ENCODE measurements around the gene TBX4. TPM values are rescaled to one million over a fixed set of nuclear protein-coding genes. Genes with fewer than 3 reads are reported as not detected.

TBX4 gene
- total RNA-seq, 1 experiment from 2014 or later = not detected

GRCh38 chr17:61469474-61469873, 17.3 kb downstream of the TBX4 start:
- no peak overlapping the region for H3K27ac Mint-ChIP-seq
- H2AFZ ChIP-seq (ENCODE audit: low read length) = no peak overlapping the region
- H3K9me3 Mint-ChIP-seq = no peaks in the 10 kb centered on the region; a peak in 1 of 5 replicates
- H3K27me3 Mint-ChIP-seq (ENCODE audit: low read depth) = peaks cover 53% of the 10 kb centered on the region
- H2BK12ac ChIP-seq (ENCODE audit: insufficient read length, low read depth, low read length) = no peak overlapping the region
- no peak overlapping the region for H2AK5ac ChIP-seq (ENCODE audit: insufficient read length, low read length)
- no peak overlapping the region for H3K14ac ChIP-seq (ENCODE audit: insufficient read depth, low read length)
- no peak overlapping the region for H2BK120ac ChIP-seq (ENCODE audit: low read depth, low read length, poor library complexity, severe bottlenecking)
- no peak overlapping the region for H2BK20ac ChIP-seq (ENCODE audit: low read depth, low read length, poor library complexity, severe bottlenecking)
- peaks cover 10% of the 10 kb centered on the region; the same call in 1 of the 2 replicates for H3K27me3 ChIP-seq (ENCODE audit: insufficient read depth, low read length)
- H3K18ac ChIP-seq (ENCODE audit: insufficient read length, low read depth, low read length) = no peak overlapping the region
- H3K4ac ChIP-seq (ENCODE audit: low read depth, low read length) = no peak overlapping the region
- no peak overlapping the region for H3K23ac ChIP-seq (ENCODE audit: insufficient read length, low read depth, low read length)
- no peak overlapping the region for H3T11ph ChIP-seq (ENCODE audit: low read length)
- no peak overlapping the region for H4K8ac ChIP-seq (replicated peaks; ENCODE audit: insufficient read length, low read depth, low read length)
- H2BK15ac ChIP-seq (ENCODE audit: low read depth, low read length) = no peak overlapping the region
- no peak for TF ChIP-seq CTCF (conservative IDR thresholded peaks at IDR 0.05)
- no peak overlapping the region for H3K9ac ChIP-seq (ENCODE audit: extremely low read depth, insufficient read length, low read length)
- DNase-seq = no peak
- H3K4me1 Mint-ChIP-seq = peaks cover 4 to 16% of the 10 kb centered on the region in 2 experiments
- no peaks in the 10 kb centered on the region for H3K23me2 ChIP-seq (ENCODE audit: insufficient read length, low read depth, low read length, poor library complexity, severe bottlenecking)
- H3K79me1 ChIP-seq (ENCODE audit: insufficient read depth, low read depth, low read length, poor library complexity, severe bottlenecking) = no peaks in the 10 kb centered on the region
- WGBS (ENCODE audit: extremely low coverage, insufficient read length, low lambda C conversion rate) = no CpG with 5 or more reads among the region's 6 CpGs
- H4K5ac ChIP-seq (ENCODE audit: insufficient read length, low read depth, low read length) = no peak overlapping the region
- H3K4me1 ChIP-seq (ENCODE audit: insufficient read depth, low read length) = no peaks in the 10 kb centered on the region; the same call in 1 of the 2 replicates
- H3K4me3 Mint-ChIP-seq = no peak overlapping the region
- H3K9me3 ChIP-seq (ENCODE audit: control insufficient read depth, low read depth, low read length) = no peaks in the 10 kb centered on the region
- no peak overlapping the region for H3K4me2 ChIP-seq (ENCODE audit: insufficient read depth, insufficient read length, low read length)
- H4K20me1 ChIP-seq (ENCODE audit: control insufficient read depth, insufficient read depth, insufficient read length) = no peaks in the 10 kb centered on the region
- no peak overlapping the region for H2BK5ac ChIP-seq (ENCODE audit: insufficient read length, low read length)
- H4K91ac ChIP-seq (ENCODE audit: insufficient read length, low read depth, low read length) = no peak overlapping the region
- H3K27ac ChIP-seq (ENCODE audit: insufficient read length, low read depth, low read length) = no peak overlapping the region
- H3K56ac ChIP-seq (ENCODE audit: insufficient read length, low read depth, low read length) = no peak overlapping the region
- no peaks in the 10 kb centered on the region for H3K79me2 ChIP-seq (ENCODE audit: insufficient read depth, low read length)
- H3K36me3 Mint-ChIP-seq (ENCODE audit: insufficient read depth in 1 of 3, low read depth in 3 of 3) = no peaks in the 10 kb centered on the region

All from H9 (cell line).